HepG2 (cell line): ENCODE results near the gene RPLP2. TPM values are rescaled to one million over a fixed set of nuclear protein-coding genes. Genes with fewer than 3 reads are reported as not detected.

Experiments
- ATF1 ChIP-seq: IDR thresholded peaks from 2 replicates; pipeline ENCODE4 v1.6.1; 2016; ENCODE audit warnings: mild to moderate bottlenecking, control low read depth
- BCL6 ChIP-seq: IDR thresholded peaks from 2 replicates; pipeline ENCODE4 v1.6.1; 2016; ENCODE audit warnings: missing genetic modification reagents, missing compliant biosample characterization
- BRD4 ChIP-seq: sonication (generic); formaldehyde crosslinking; IDR thresholded peaks from 2 replicates; pipeline ENCODE4 v1.4.0; 2020; ENCODE audit warnings: missing genetic modification reagents
- CAMTA2 ChIP-seq: sonication (generic); formaldehyde crosslinking; IDR thresholded peaks from 2 replicates; pipeline ENCODE4 v1.4.0; 2020; ENCODE audit warnings: mild to moderate bottlenecking, missing genetic modification reagents, borderline replicate concordance
- EED ChIP-seq: sonication (generic); formaldehyde crosslinking; IDR thresholded peaks from 2 replicates; pipeline ENCODE4 v1.5.0; 2020; ENCODE audit warnings: mild to moderate bottlenecking, missing genetic modification reagents
- HES4 ChIP-seq: sonication (generic); formaldehyde crosslinking; IDR thresholded peaks from 2 replicates; pipeline ENCODE4 v1.9.0; 2021; ENCODE audit warnings: mild to moderate bottlenecking, missing genetic modification reagents, borderline replicate concordance
- HMGA1 ChIP-seq: sonication (generic); formaldehyde crosslinking; conservative IDR thresholded peaks from 2 replicates; pipeline ENCODE4 v1.4.0; 2020; ENCODE audit warnings: missing genetic modification reagents
- IKZF1 ChIP-seq: fragments of 450-650 bp; IDR thresholded peaks from 2 replicates; pipeline ENCODE4 v1.7.1; 2016
- KDM3A ChIP-seq: IDR thresholded peaks from 2 replicates; pipeline ENCODE4 v1.6.1; 2018; ENCODE audit warnings: low read depth, missing compliant biosample characterization
- KLF16 ChIP-seq, 2 experiments: sonication (generic) in 1 of 2; formaldehyde crosslinking in 1 of 2; IDR thresholded peaks; 2 replicates each; pipeline versions ENCODE4 v1.6.1 to v1.8.0; 2016 to 2023; ENCODE audit warnings: missing genetic modification reagents in 2 of 2, missing compliant biosample characterization in 1 of 2
- MAFF ChIP-seq: IDR thresholded peaks from 2 replicates; pipeline ENCODE4 v1.6.1; 2011; ENCODE audit warnings: low read depth, low read length, improper control_type of control experiment
- MYNN ChIP-seq: sonication (generic); formaldehyde crosslinking; IDR thresholded peaks from 2 replicates; pipeline ENCODE4 v1.4.0; 2020; ENCODE audit warnings: mild to moderate bottlenecking, low read depth, missing genetic modification reagents
- MZF1 ChIP-seq: sonication (generic); formaldehyde crosslinking; IDR thresholded peaks from 2 replicates; pipeline ENCODE4 v1.8.1; 2023; ENCODE audit warnings: mild to moderate bottlenecking, missing genetic modification reagents, borderline replicate concordance
- NR2F1 ChIP-seq, 2 experiments: fragments of 450-650 bp in 1 of 2; formaldehyde crosslinking in 1 of 2; IDR thresholded peaks; 2 replicates each; pipeline versions ENCODE4 v1.5.0 to v1.6.1; 2016 to 2020; ENCODE audit warnings: mild to moderate bottlenecking in 1 of 2, missing compliant biosample characterization in 1 of 2, missing genetic modification reagents in 1 of 2, moderate library complexity in 1 of 2
- PREB ChIP-seq: sonication (generic); formaldehyde crosslinking; IDR thresholded peaks from 2 replicates; pipeline ENCODE4 v1.4.0; 2020; ENCODE audit warnings: missing genetic modification reagents
- RBAK ChIP-seq: sonication (generic); formaldehyde crosslinking; IDR thresholded peaks from 2 replicates; pipeline ENCODE4 v1.5.1; 2020; ENCODE audit warnings: mild to moderate bottlenecking, missing genetic modification reagents
- SALL1 ChIP-seq: sonication (generic); formaldehyde crosslinking; IDR thresholded peaks from 2 replicates; pipeline ENCODE4 v1.8.0; 2022; ENCODE audit warnings: mild to moderate bottlenecking, missing genetic modification reagents
- SMC3 ChIP-seq: IDR thresholded peaks from 2 replicates; pipeline ENCODE4 v1.6.1; 2011; ENCODE audit warnings: low read length, improper control_type of control experiment
- SOX6 ChIP-seq, 2 experiments: fragments of 450-650 bp in 1 of 2; sonication (generic) in 1 of 2; formaldehyde crosslinking in 1 of 2; IDR thresholded peaks; 2 replicates each; pipeline versions ENCODE4 v1.4.0 to v1.6.1; 2017 to 2020; ENCODE audit warnings: antibody characterized with exemption in 1 of 2, mild to moderate bottlenecking in 1 of 2, missing genetic modification reagents in 1 of 2
- ZNF296 ChIP-seq: sonication (generic); formaldehyde crosslinking; conservative IDR thresholded peaks from 2 replicates; pipeline ENCODE4 v1.5.0; 2020; ENCODE audit warnings: mild to moderate bottlenecking, missing genetic modification reagents
- ZNF570 ChIP-seq: sonication (generic); formaldehyde crosslinking; IDR thresholded peaks from 2 replicates; pipeline ENCODE4 v1.4.0; 2020; ENCODE audit warnings: mild to moderate bottlenecking, missing genetic modification reagents, borderline replicate concordance
- ZNF691 ChIP-seq: sonication (generic); formaldehyde crosslinking; IDR thresholded peaks from 2 replicates; pipeline ENCODE4 v1.4.0; 2020; ENCODE audit warnings: missing genetic modification reagents, low read depth, mild to moderate bottlenecking, borderline replicate concordance
- ZNF7 ChIP-seq: IDR thresholded peaks from 2 replicates; pipeline ENCODE4 v1.6.1; 2016; ENCODE audit warnings: missing biosample characterization, missing genetic modification reagents
- ZNF782 ChIP-seq: sonication (generic); formaldehyde crosslinking; IDR thresholded peaks from 2 replicates; pipeline ENCODE4 v1.4.0; 2020; ENCODE audit warnings: missing genetic modification reagents, mild to moderate bottlenecking, borderline replicate concordance
- polyA plus RNA-seq, 8 experiments: library from polyadenylated mRNA; depleted of rRNA in 3 of 8; stranded (reverse) in 7 of 8; unstranded in 1 of 8; fragments of >200 nt; fragmentation: Illumina TruSeq in 4 of 8; extraction: Trizol in 4 of 8; gene quantifications; 2 replicates each; pipeline versions ENCODE4 v1.2.1 to v1.2.3, GENCODE V29; 2011 to 2016; ENCODE audit warnings: low read depth in 4 of 8, missing spikeins in 1 of 8, mixed read lengths in 1 of 8; ENCODE audit not compliant: insufficient read depth in 1 of 8
- total RNA-seq, 5 experiments: library from RNA; depleted of rRNA; stranded (reverse); fragments of >200 nt; fragmentation: Illumina TruSeq; extraction: Trizol; gene quantifications; 2 replicates each; pipeline ENCODE4 v1.2.3, GENCODE V29; 2016; ENCODE audit warnings: low read depth in 1 of 5
- TF ChIP-seq, protein P1 (sequence below), 2 experiments: fragments of 450-650 bp in 1 of 2; sonication (generic) in 1 of 2; formaldehyde crosslinking; IDR thresholded peaks; 2 replicates each; pipeline versions ENCODE4 v1.5.0 to v1.8.0; 2020 to 2022; ENCODE audit warnings: mild to moderate bottlenecking in 1 of 2, missing genetic modification reagents in 1 of 2
- TF ChIP-seq, protein P2 (sequence below): sonication (generic); formaldehyde crosslinking; IDR thresholded peaks from 2 replicates; pipeline ENCODE4 v1.5.0; 2020; ENCODE audit warnings: mild to moderate bottlenecking, missing genetic modification reagents

Gene RPLP2
- total and polyA plus RNA-seq, 2 of the 13 experiments (the other 11 are each of a cell fraction or from before 2014, with no cell fraction given) = 978 to 2,106 TPM

- TF ChIP-seq ATF1 (CRISPR knock-in tag) (no peak), BRD4 (no peak), ZNF570 (no peak), MYNN (CRISPR knock-in tag) (no peak), SALL1 (CRISPR knock-in tag) (0 out of 2 replicates have a peak, but pooled peaks have one; percentile 2), ZNF7 (CRISPR knock-in tag) (no peak), KLF16 (CRISPR knock-in tag; IDR thresholded peaks at IDR 0.05) (no peak), MAFF (no peak), NR2F1 (CRISPR knock-in tag; IDR thresholded peaks at IDR 0.05) (no peak), ZNF296 (no peak), ZNF691 (0 out of 2 replicates have a peak, but pooled peaks have one; percentile 16), SMC3 (no peak), RBAK (CRISPR knock-in tag) (no peak), CAMTA2 (CRISPR knock-in tag) (no peak), ZNF782 (no peak), SOX6 (IDR thresholded peaks at IDR 0.05) (no peak), SOX6 (CRISPR knock-in tag; IDR thresholded peaks at IDR 0.05) (no peak), MZF1 (CRISPR knock-in tag) (no peak), HMGA1 (CRISPR knock-in tag) (no peak), BCL6 (CRISPR knock-in tag) (no peak), EED (CRISPR knock-in tag) (peak; percentile 14; the same call in 1 of the 2 replicates), IKZF1 (no peak), PREB (CRISPR knock-in tag) (no peak), HES4 (CRISPR knock-in tag) (no peak), KDM3A (CRISPR knock-in tag) (no peak)
- TF ChIP-seq, protein P1, sequence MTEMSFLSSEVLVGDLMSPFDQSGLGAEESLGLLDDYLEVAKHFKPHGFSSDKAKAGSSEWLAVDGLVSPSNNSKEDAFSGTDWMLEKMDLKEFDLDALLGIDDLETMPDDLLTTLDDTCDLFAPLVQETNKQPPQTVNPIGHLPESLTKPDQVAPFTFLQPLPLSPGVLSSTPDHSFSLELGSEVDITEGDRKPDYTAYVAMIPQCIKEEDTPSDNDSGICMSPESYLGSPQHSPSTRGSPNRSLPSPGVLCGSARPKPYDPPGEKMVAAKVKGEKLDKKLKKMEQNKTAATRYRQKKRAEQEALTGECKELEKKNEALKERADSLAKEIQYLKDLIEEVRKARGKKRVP (CRISPR knock-in tag; IDR thresholded peaks at IDR 0.05) = no peak
- TF ChIP-seq, protein P2, sequence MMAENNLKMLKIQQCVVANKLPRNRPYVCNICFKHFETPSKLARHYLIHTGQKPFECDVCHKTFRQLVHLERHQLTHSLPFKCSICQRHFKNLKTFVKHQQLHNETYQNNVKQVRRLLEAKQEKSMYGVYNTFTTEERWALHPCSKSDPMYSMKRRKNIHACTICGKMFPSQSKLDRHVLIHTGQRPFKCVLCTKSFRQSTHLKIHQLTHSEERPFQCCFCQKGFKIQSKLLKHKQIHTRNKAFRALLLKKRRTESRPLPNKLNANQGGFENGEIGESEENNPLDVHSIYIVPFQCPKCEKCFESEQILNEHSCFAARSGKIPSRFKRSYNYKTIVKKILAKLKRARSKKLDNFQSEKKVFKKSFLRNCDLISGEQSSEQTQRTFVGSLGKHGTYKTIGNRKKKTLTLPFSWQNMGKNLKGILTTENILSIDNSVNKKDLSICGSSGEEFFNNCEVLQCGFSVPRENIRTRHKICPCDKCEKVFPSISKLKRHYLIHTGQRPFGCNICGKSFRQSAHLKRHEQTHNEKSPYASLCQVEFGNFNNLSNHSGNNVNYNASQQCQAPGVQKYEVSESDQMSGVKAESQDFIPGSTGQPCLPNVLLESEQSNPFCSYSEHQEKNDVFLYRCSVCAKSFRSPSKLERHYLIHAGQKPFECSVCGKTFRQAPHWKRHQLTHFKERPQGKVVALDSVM (CRISPR knock-in tag) = no peak
Measured at GRCh38 chr11:795634-796564, 13.9 kb upstream of the RPLP2 start (continued).
